HEK293 (cell line): ENCODE results near the gene UBE4B.

Experiments used
- BCL11A ChIP-seq: fragments of 450-650 bp; formaldehyde crosslinking; IDR thresholded peaks from 2 replicates; pipeline ENCODE4 v1.5.1; 2016; ENCODE audit warnings: low read depth, missing biosample characterization, missing genetic modification characterization
- BCL11B ChIP-seq: fragments of 450-650 bp; formaldehyde crosslinking; IDR thresholded peaks from 2 replicates; pipeline ENCODE4 v1.5.1; 2016; ENCODE audit warnings: low read depth, missing biosample characterization, missing genetic modification characterization
- BCL6B ChIP-seq: fragments of 450-650 bp; formaldehyde crosslinking; IDR thresholded peaks from 2 replicates; pipeline ENCODE4 v1.5.1; 2017; ENCODE audit warnings: missing biosample characterization, missing genetic modification characterization
- HOXA7 ChIP-seq: sonication (generic); formaldehyde crosslinking; IDR thresholded peaks from 2 replicates; pipeline ENCODE4 v1.8.1; 2022; ENCODE audit warnings: missing genetic modification reagents, borderline replicate concordance
- HOXC10 ChIP-seq: sonication (generic); formaldehyde crosslinking; IDR thresholded peaks from 2 replicates; pipeline ENCODE4 v1.8.1; 2023; ENCODE audit warnings: mild to moderate bottlenecking, missing genetic modification reagents
- IKZF3 ChIP-seq: fragments of 450-650 bp; IDR thresholded peaks from 2 replicates; pipeline ENCODE4 v1.5.0; 2018; ENCODE audit warnings: missing biosample characterization, mild to moderate bottlenecking, missing genetic modification characterization, moderate library complexity
- KLF1 ChIP-seq: fragments of 450-650 bp; formaldehyde crosslinking; IDR thresholded peaks from 2 replicates; pipeline ENCODE4 v1.5.1; 2016; ENCODE audit warnings: missing biosample characterization, missing genetic modification characterization
- MZF1 ChIP-seq: fragments of 450-650 bp; formaldehyde crosslinking; IDR thresholded peaks from 2 replicates; pipeline ENCODE4 v1.5.1; 2017; ENCODE audit warnings: missing biosample characterization, missing genetic modification characterization, borderline replicate concordance
- RBAK ChIP-seq: fragments of 450-650 bp; formaldehyde crosslinking; IDR thresholded peaks from 2 replicates; pipeline ENCODE4 v1.5.1; 2016; ENCODE audit warnings: missing biosample characterization, missing genetic modification characterization
- SETDB1 ChIP-seq: IDR thresholded peaks from one replicate; pipeline ENCODE4 v1.6.1; 2017; ENCODE audit warnings: mild to moderate bottlenecking, low read length, moderate library complexity, mixed read lengths; ENCODE audit not compliant: insufficient read length
- TRIM28 ChIP-seq: IDR thresholded peaks from 2 replicates; pipeline ENCODE4 v1.6.1; 2011; ENCODE audit warnings: low read length, control low read depth, borderline replicate concordance
- ZBTB1 ChIP-seq: fragments of 450-650 bp; formaldehyde crosslinking; IDR thresholded peaks from 2 replicates; pipeline ENCODE4 v1.5.1; 2016; ENCODE audit warnings: missing biosample characterization, missing genetic modification characterization
- ZBTB17 ChIP-seq: fragments of 450-650 bp; formaldehyde crosslinking; IDR thresholded peaks from 2 replicates; pipeline ENCODE4 v1.5.1; 2016; ENCODE audit warnings: missing biosample characterization, missing genetic modification characterization
- ZBTB49 ChIP-seq: fragments of 450-650 bp; formaldehyde crosslinking; IDR thresholded peaks from 2 replicates; pipeline ENCODE4 v1.5.1; 2016; ENCODE audit warnings: missing biosample characterization, missing genetic modification characterization, low read depth
- ZIC2 ChIP-seq: fragments of 450-650 bp; formaldehyde crosslinking; IDR thresholded peaks from 2 replicates; pipeline ENCODE4 v1.5.1; 2016; ENCODE audit warnings: missing biosample characterization, missing genetic modification characterization
- ZNF114 ChIP-seq: fragments of 450-650 bp; formaldehyde crosslinking; IDR thresholded peaks from 2 replicates; pipeline ENCODE4 v1.5.0; 2017; ENCODE audit warnings: missing biosample characterization, missing genetic modification characterization
- ZNF221 ChIP-seq: fragments of 450-650 bp; formaldehyde crosslinking; IDR thresholded peaks from 2 replicates; pipeline ENCODE4 v1.5.1; 2017; ENCODE audit warnings: missing biosample characterization, missing genetic modification characterization, borderline replicate concordance
- ZNF302 ChIP-seq: fragments of 450-650 bp; formaldehyde crosslinking; IDR thresholded peaks from 2 replicates; pipeline ENCODE4 v1.5.1; 2016; ENCODE audit warnings: missing biosample characterization, missing genetic modification characterization, low read depth
- ZNF398 ChIP-seq: fragments of 450-650 bp; formaldehyde crosslinking; IDR thresholded peaks from 2 replicates; pipeline ENCODE4 v1.5.1; 2017; ENCODE audit warnings: missing biosample characterization, missing genetic modification characterization
- ZNF416 ChIP-seq: fragments of 450-650 bp; formaldehyde crosslinking; IDR thresholded peaks from 2 replicates; pipeline ENCODE4 v1.5.1; 2016; ENCODE audit warnings: missing biosample characterization, missing genetic modification characterization
- ZNF423 ChIP-seq: fragments of 450-650 bp; formaldehyde crosslinking; IDR thresholded peaks from 2 replicates; pipeline ENCODE4 v1.5.1; 2016; ENCODE audit warnings: missing biosample characterization, missing genetic modification characterization
- ZNF510 ChIP-seq: fragments of 450-650 bp; formaldehyde crosslinking; IDR thresholded peaks from 2 replicates; pipeline ENCODE4 v1.5.1; 2018; ENCODE audit warnings: mild to moderate bottlenecking, missing genetic modification characterization, missing biosample characterization; ENCODE audit not compliant: insufficient replicate concordance
- ZNF571 ChIP-seq: fragments of 450-650 bp; formaldehyde crosslinking; IDR thresholded peaks from 2 replicates; pipeline ENCODE4 v1.5.0; 2017; ENCODE audit warnings: missing biosample characterization, missing genetic modification characterization
- ZNF596 ChIP-seq: fragments of 450-650 bp; IDR thresholded peaks from 2 replicates; pipeline ENCODE4 v1.5.0; 2018; ENCODE audit warnings: missing biosample characterization, mild to moderate bottlenecking, missing genetic modification characterization, moderate library complexity
- ZNF621 ChIP-seq: fragments of 450-650 bp; formaldehyde crosslinking; IDR thresholded peaks from 2 replicates; pipeline ENCODE4 v1.5.1; 2017; ENCODE audit warnings: missing biosample characterization, missing genetic modification characterization
- ZNF670 ChIP-seq: fragments of 450-650 bp; formaldehyde crosslinking; IDR thresholded peaks from 2 replicates; pipeline ENCODE4 v1.5.1; 2016; ENCODE audit warnings: missing biosample characterization, missing genetic modification characterization, low read depth
- ZNF692 ChIP-seq: fragments of 450-650 bp; formaldehyde crosslinking; IDR thresholded peaks from 2 replicates; pipeline ENCODE4 v1.5.1; 2016; ENCODE audit warnings: missing biosample characterization, missing genetic modification characterization
- ZNF747 ChIP-seq: fragments of 450-650 bp; formaldehyde crosslinking; IDR thresholded peaks from 2 replicates; pipeline ENCODE4 v1.5.1; 2016; ENCODE audit warnings: missing biosample characterization, missing genetic modification characterization
- ZNF830 ChIP-seq: fragments of 450-650 bp; IDR thresholded peaks from 2 replicates; pipeline ENCODE4 v1.5.0; 2018; ENCODE audit warnings: missing biosample characterization, missing genetic modification characterization, low read depth, mild to moderate bottlenecking, moderate library complexity
- ZXDB ChIP-seq: fragments of 450-650 bp; formaldehyde crosslinking; IDR thresholded peaks from 2 replicates; pipeline ENCODE4 v1.5.1; 2016; ENCODE audit warnings: missing biosample characterization, missing genetic modification characterization
- TF ChIP-seq, protein P1 (sequence below): fragments of 450-650 bp; formaldehyde crosslinking; IDR thresholded peaks from 2 replicates; pipeline ENCODE4 v1.5.1; 2016; ENCODE audit warnings: missing biosample characterization, missing genetic modification characterization

Gene UBE4B

GRCh38 chr1:10209905-10210810 lies 177.4 kb downstream of the UBE4B start, which contains the start of gene KIF1B (continued):
- TF ChIP-seq ZNF423 (peak; percentile 42; the same call in 1 of the 2 replicates), ZNF302 (tag by site-specific recombination) (no peak), ZNF510 (tag by site-specific recombination) (no peak), ZNF830 (tag by site-specific recombination) (no peak), ZNF571 (tag by site-specific recombination) (no peak), HOXA7 (no peak), BCL11A (tag by site-specific recombination) (peak; percentile 87; the same call in 1 of the 2 replicates), ZIC2 (tag by site-specific recombination) (peak; percentile 59), ZNF692 (tag by site-specific recombination) (peak; percentile 81; the same call in 1 of the 2 replicates), KLF1 (tag by site-specific recombination) (peak; percentile 83), TRIM28 (no peak), ZBTB1 (tag by site-specific recombination) (peak; percentile 74; the same call in 1 of the 2 replicates), IKZF3 (tag by site-specific recombination) (peak; percentile 91), RBAK (tag by site-specific recombination) (no peak), ZBTB17 (tag by site-specific recombination) (peak; percentile 96), BCL11B (tag by site-specific recombination) (peak; percentile 85), ZNF416 (no peak), ZNF114 (tag by site-specific recombination) (no peak), ZNF670 (tag by site-specific recombination) (no peak), ZNF621 (tag by site-specific recombination) (no peak), ZXDB (peak; percentile 90), SETDB1 (no peak), ZNF221 (0 out of 2 replicates have a peak, but pooled peaks have one; percentile 19), ZNF398 (tag by site-specific recombination) (peak; percentile 79), BCL6B (tag by site-specific recombination) (no peak), HOXC10 (CRISPR knock-in tag) (0 out of 2 replicates have a peak, but pooled peaks have one; percentile 70), ZNF596 (tag by site-specific recombination) (no peak), ZBTB49 (tag by site-specific recombination) (no peak), MZF1 (tag by site-specific recombination) (peak; percentile 46; the same call in 1 of the 2 replicates), ZNF747 (tag by site-specific recombination) (no peak)
- TF ChIP-seq, protein P1, sequence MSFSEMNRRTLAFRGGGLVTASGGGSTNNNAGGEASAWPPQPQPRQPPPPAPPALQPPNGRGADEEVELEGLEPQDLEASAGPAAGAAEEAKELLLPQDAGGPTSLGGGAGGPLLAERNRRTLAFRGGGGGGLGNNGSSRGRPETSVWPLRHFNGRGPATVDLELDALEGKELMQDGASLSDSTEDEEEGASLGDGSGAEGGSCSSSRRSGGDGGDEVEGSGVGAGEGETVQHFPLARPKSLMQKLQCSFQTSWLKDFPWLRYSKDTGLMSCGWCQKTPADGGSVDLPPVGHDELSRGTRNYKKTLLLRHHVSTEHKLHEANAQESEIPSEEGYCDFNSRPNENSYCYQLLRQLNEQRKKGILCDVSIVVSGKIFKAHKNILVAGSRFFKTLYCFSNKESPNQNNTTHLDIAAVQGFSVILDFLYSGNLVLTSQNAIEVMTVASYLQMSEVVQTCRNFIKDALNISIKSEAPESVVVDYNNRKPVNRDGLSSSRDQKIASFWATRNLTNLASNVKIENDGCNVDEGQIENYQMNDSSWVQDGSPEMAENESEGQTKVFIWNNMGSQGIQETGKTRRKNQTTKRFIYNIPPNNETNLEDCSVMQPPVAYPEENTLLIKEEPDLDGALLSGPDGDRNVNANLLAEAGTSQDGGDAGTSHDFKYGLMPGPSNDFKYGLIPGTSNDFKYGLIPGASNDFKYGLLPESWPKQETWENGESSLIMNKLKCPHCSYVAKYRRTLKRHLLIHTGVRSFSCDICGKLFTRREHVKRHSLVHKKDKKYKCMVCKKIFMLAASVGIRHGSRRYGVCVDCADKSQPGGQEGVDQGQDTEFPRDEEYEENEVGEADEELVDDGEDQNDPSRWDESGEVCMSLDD (tag by site-specific recombination) = peak; percentile 100
